HFFc6 (cell line): ENCODE measurements around the gene PWWP2B. TPM values are rescaled to one million over a fixed set of nuclear protein-coding genes. Genes with fewer than 3 reads are reported as not detected.

ENCODE experiments used
- DNase-seq: peaks from one replicate; pipeline ENCODE4 v3.0.0-alpha.2; 2018
- H3K27ac Mint-ChIP-seq: 2 replicates; pipeline ENCODE4 v1.8.0; 2020; ENCODE audit warnings: mild to moderate bottlenecking, mixed read lengths
- H3K27me3 Mint-ChIP-seq: 2 replicates; pipeline ENCODE4 v1.8.0; 2021; ENCODE audit warnings: mild to moderate bottlenecking, moderate library complexity, mixed read lengths; ENCODE audit not compliant: insufficient read depth
- H3K36me3 Mint-ChIP-seq: 2 replicates; pipeline ENCODE4 v1.8.0; 2021; ENCODE audit warnings: low read depth, mixed read lengths
- H3K4me1 Mint-ChIP-seq: 2 replicates; pipeline ENCODE4 v1.8.0; 2020; ENCODE audit warnings: low read depth, mixed read lengths
- H3K4me3 Mint-ChIP-seq: 2 replicates; pipeline ENCODE4 v1.8.0; 2020; ENCODE audit warnings: mild to moderate bottlenecking, moderate library complexity, mixed read lengths
- H3K9me3 Mint-ChIP-seq: 2 replicates; pipeline ENCODE4 v1.8.0; 2020; ENCODE audit warnings: mild to moderate bottlenecking, mixed read lengths
- CTCF ChIP-seq: fragments of 200-600 bp; sonication (generic); IDR thresholded peaks from 2 replicates; pipeline ENCODE4 v1.5.0; 2021; ENCODE audit warnings: antibody characterized with exemption, mild to moderate bottlenecking
- total RNA-seq, 6 experiments: library from RNA; stranded (reverse); fragmentation: NEBNext Ultra II Directional; extraction: Animal tissue kit (Norgen Biotek cat#: 25700); gene quantifications; 2 replicates in 1 of 6; 3 replicates in 5 of 6; pipeline ENCODE4 v1.2.3, GENCODE V29; 2021

Gene PWWP2B
- total RNA-seq, 6 experiments from 2014 or later: 4.1 to 6.3 (median 4.7) TPM

GRCh38 chr10:132415255-132415654 lies 18.3 kb downstream of the PWWP2B start:
- Mint-ChIP-seq H3K9me3 (no peaks in the 10 kb centered on the region), H3K4me3 (no peak overlapping the region), H3K4me1 (no peaks in the 10 kb centered on the region), H3K27ac (no peak overlapping the region; the same call in 1 of the 2 replicates), H3K27me3 (no peaks in the 10 kb centered on the region), H3K36me3 (0 out of 2 replicates have a peak, but pooled peaks cover 4% of the 10 kb centered on the region)
- no peak for TF ChIP-seq CTCF
- DNase-seq: no peak

GRCh38 chr10:132415956-132416355 lies 19.0 kb downstream of the PWWP2B start:
- Mint-ChIP-seq H3K4me3 (no peak overlapping the region), H3K27me3 (no peaks in the 10 kb centered on the region), H3K9me3 (no peaks in the 10 kb centered on the region), H3K27ac (no peak overlapping the region), H3K36me3 (0 out of 2 replicates have a peak, but pooled peaks cover 4% of the 10 kb centered on the region), H3K4me1 (no peaks in the 10 kb centered on the region)
- no peak for DNase-seq
- TF ChIP-seq CTCF: no peak

- no peaks in the 10 kb centered on the region for H3K27me3 Mint-ChIP-seq
- no peak for DNase-seq
- H3K27ac Mint-ChIP-seq: no peak overlapping the region
- 0 out of 2 replicates have a peak, but pooled peaks cover 4% of the 10 kb centered on the region for H3K36me3 Mint-ChIP-seq
- TF ChIP-seq CTCF: no peak
- H3K9me3 Mint-ChIP-seq: no peaks in the 10 kb centered on the region
- no peak overlapping the region for H3K4me3 Mint-ChIP-seq
- H3K4me1 Mint-ChIP-seq: no peaks in the 10 kb centered on the region
These were observed 19.7 kb downstream of the PWWP2B start for GRCh38 chr10:132416566-132417256.

- Mint-ChIP-seq H3K36me3 (0 out of 2 replicates have a peak, but pooled peaks cover 4% of the 10 kb centered on the region), H3K9me3 (no peaks in the 10 kb centered on the region), H3K4me3 (no peak overlapping the region), H3K4me1 (no peaks in the 10 kb centered on the region), H3K27me3 (no peaks in the 10 kb centered on the region), H3K27ac (no peak overlapping the region)
- no peak for DNase-seq
- no peak for TF ChIP-seq CTCF
These were observed 20.4 kb downstream of the PWWP2B start for GRCh38 chr10:132417257-132417910.

- Mint-ChIP-seq H3K4me1 (no peaks in the 10 kb centered on the region), H3K27ac (no peak overlapping the region)
These were observed 21.0 kb downstream of the PWWP2B start for GRCh38 chr10:132417957-132418441.

More at GRCh38 chr10:132417957-132418441, 21.0 kb downstream of the PWWP2B start:
- H3K9me3 Mint-ChIP-seq: no peaks in the 10 kb centered on the region
- no peak for TF ChIP-seq CTCF
- no peaks in the 10 kb centered on the region for H3K27me3 Mint-ChIP-seq
- 0 out of 2 replicates have a peak, but pooled peaks cover 4% of the 10 kb centered on the region for H3K36me3 Mint-ChIP-seq
- H3K4me3 Mint-ChIP-seq: no peak overlapping the region
- DNase-seq: no peak
